ENCODE results near the gene RBM14. TPM values are rescaled to one million over a fixed set of nuclear protein-coding genes. Genes with fewer than 3 reads are reported as not detected.

Gene RBM14
- total and polyA plus RNA-seq, 10 of the 15 experiments (the other 5 are each of a cell fraction or from before 2014, with no cell fraction given) = 5.4 to 140 (median 44.5) TPM

GRCh38 chr11:66638177-66639065 is 22.0 kb downstream of the RBM14 start, which contains the start of gene RBM4 (continued):
- TF ChIP-seq SIN3A (IDR thresholded peaks at IDR 0.05; ENCODE audit: low read depth, low read length) = peak; percentile 27; the same call in 1 of the 2 replicates
- TF ChIP-seq SIX5 (IDR thresholded peaks at IDR 0.05; ENCODE audit: low read depth, low read length, severe bottlenecking) = peak; percentile 19
- no peak for TF ChIP-seq BCL11A (IDR thresholded peaks at IDR 0.05; ENCODE audit: low read depth, low read length)
- peak; percentile 94 for TF ChIP-seq MXI1 (IDR thresholded peaks at IDR 0.05; ENCODE audit: low read depth, low read length)
- peak; percentile 79 for TF ChIP-seq SKIL (IDR thresholded peaks at IDR 0.05; ENCODE audit: low read depth, poor library complexity, severe bottlenecking)
- no peak for TF ChIP-seq KDM1A (IDR thresholded peaks at IDR 0.05; ENCODE audit: borderline replicate concordance)
- no peak for TF ChIP-seq EP300 (IDR thresholded peaks at IDR 0.05; ENCODE audit: borderline replicate concordance in 1 of 2, control insufficient read depth in 1 of 2, low read depth in 2 of 2, low read length in 2 of 2)
- TF ChIP-seq EED (IDR thresholded peaks at IDR 0.05; ENCODE audit: low read depth) = no peak
- no peak for TF ChIP-seq RBBP5 (conservative IDR thresholded peaks at IDR 0.05)
- 0 out of 2 replicates have a peak, but pooled peaks have one; percentile 49 for TF ChIP-seq GATAD2B (conservative IDR thresholded peaks at IDR 0.05; ENCODE audit: low read depth)
- no peak for TF ChIP-seq FOXK2 (IDR thresholded peaks at IDR 0.05)
- TF ChIP-seq PAX5 (IDR thresholded peaks at IDR 0.05; ENCODE audit: borderline replicate concordance, low read depth, low read length) = no peak
- TF ChIP-seq MAX (IDR thresholded peaks at IDR 0.05; ENCODE audit: low read depth, low read length) = peak; percentile 79
- TF ChIP-seq CBX5 (IDR thresholded peaks at IDR 0.05; ENCODE audit: low read depth) = 0 out of 2 replicates have a peak, but pooled peaks have one; percentile 39
- TF ChIP-seq POU2F2 (IDR thresholded peaks at IDR 0.05; ENCODE audit: borderline replicate concordance, low read depth, low read length) = peak; percentile 84; the same call in 2 of the 3 replicates
- TF ChIP-seq PBX3 (IDR thresholded peaks at IDR 0.05; ENCODE audit: insufficient replicate concordance, low read depth, low read length) = peak; percentile 97
- no peak for TF ChIP-seq ZSCAN29 (IDR thresholded peaks at IDR 0.05)
- TF ChIP-seq BCL3 (IDR thresholded peaks at IDR 0.05; ENCODE audit: borderline replicate concordance, insufficient read depth, low read depth, low read length, poor library complexity, severe bottlenecking) = peak; percentile 86
- TF ChIP-seq MEF2B (IDR thresholded peaks at IDR 0.05; ENCODE audit: partially characterized antibody, poor library complexity, severe bottlenecking) = peak; percentile 95
- 0 out of 4 replicates have a peak, but pooled peaks of 1 of the 2 experiments have one; percentile 41 for TF ChIP-seq SRF (IDR thresholded peaks at IDR 0.05; ENCODE audit: low read depth in 2 of 2, low read length in 2 of 2)
- TF ChIP-seq SREBF1 (IDR thresholded peaks at IDR 0.05; ENCODE audit: low read length) = no peak
- TF ChIP-seq KAT2A (conservative IDR thresholded peaks at IDR 0.05; ENCODE audit: control insufficient read depth, low read depth, low read length) = no peak
- TF ChIP-seq ZNF217 (IDR thresholded peaks at IDR 0.05) = no peak
- peak; percentile 99 for TF ChIP-seq PKNOX1 (IDR thresholded peaks at IDR 0.05)
